ENCODE measurements around the gene COL10A1. TPM values are rescaled to one million over a fixed set of nuclear protein-coding genes. Genes with fewer than 3 reads are reported as not detected.

Gene COL10A1
- total and polyA plus RNA-seq, 8 donors: 0.07 to 15.4 (median 1.7) TPM; not detected in 4

- Histone ChIP-seq H3K9me3 (no peaks in the 10 kb centered on the region), H3K36me3 (no peaks in the 10 kb centered on the region), H3K4me1 (no peaks in the 10 kb centered on the region), H3K27me3 (no peaks in the 10 kb centered on the region), H3K4me3 (no peak overlapping the region), H3K27ac (no peak overlapping the region)
- DNase-seq (no peak), ATAC-seq (no peak), FAIRE-seq (no peak)
- TF ChIP-seq CTCF (IDR thresholded peaks at IDR 0.05): no peak
- intact Hi-C loops (cut with DNase I): no loop called here
- 97 to 100% methylated on average over 1 of the region's 1 CpG for WGBS, 2 donors
Observed at GRCh38 chr6:116168148-116168547, 42.2 kb upstream of the COL10A1 start.

- Histone ChIP-seq H3K27ac (no peak overlapping the region), H3K4me1 (no peaks in the 10 kb centered on the region), H3K4me3 (no peak overlapping the region), H3K27me3 (no peaks in the 10 kb centered on the region), H3K9me3 (no peaks in the 10 kb centered on the region), H3K36me3 (no peaks in the 10 kb centered on the region)
- WGBS, 2 donors: 93 to 96% methylated on average over 1 of the region's 1 CpG
- ATAC-seq (no peak), FAIRE-seq (no peak), DNase-seq (no peak)
- intact Hi-C loops (cut with DNase I): no loop called here
- TF ChIP-seq CTCF (IDR thresholded peaks at IDR 0.05): no peak
Observed at GRCh38 chr6:116166369-116166768, 40.4 kb upstream of the COL10A1 start.

GRCh38 chr6:116165596-116165995 lies 39.7 kb upstream of the COL10A1 start:
- no peak for DNase-seq
- H3K36me3 ChIP-seq: no peaks in the 10 kb centered on the region
- WGBS, 2 donors: 93 to 95% methylated on average over 1 of the region's 1 CpG
- no peak overlapping the region for H3K4me3 ChIP-seq
- FAIRE-seq: no peak
- intact Hi-C loops (cut with DNase I): no loop called here
- TF ChIP-seq CTCF (IDR thresholded peaks at IDR 0.05): no peak
- H3K27me3 ChIP-seq: no peaks in the 10 kb centered on the region
- no peak overlapping the region for H3K27ac ChIP-seq
- no peak for ATAC-seq
- H3K9me3 ChIP-seq: no peaks in the 10 kb centered on the region
- H3K4me1 ChIP-seq: no peaks in the 10 kb centered on the region

- no peak overlapping the region for H3K4me3 ChIP-seq
- TF ChIP-seq CTCF (IDR thresholded peaks at IDR 0.05): no peak
- no peaks in the 10 kb centered on the region for H3K9me3 ChIP-seq
- intact Hi-C loops (cut with DNase I): no loop called here
- H3K36me3 ChIP-seq: no peaks in the 10 kb centered on the region
- DNase-seq: no peak
- WGBS, 2 donors: 95 to 98% methylated on average over 3 of the region's 3 CpGs
- H3K27ac ChIP-seq: no peak overlapping the region
- peak; percentile 23 for FAIRE-seq
- no peaks in the 10 kb centered on the region for H3K27me3 ChIP-seq
- ATAC-seq: no peak
- peaks cover 0 to 5% (median 0%) of the 10 kb centered on the region in 3 donors for H3K4me1 ChIP-seq
Observed at GRCh38 chr6:116159782-116160524, 34.0 kb upstream of the COL10A1 start.

GRCh38 chr6:116158641-116159040 lies 32.7 kb upstream of the COL10A1 start:
- ATAC-seq (no peak), FAIRE-seq (no peak), DNase-seq (no peak)
- Histone ChIP-seq H3K27me3 (no peaks in the 10 kb centered on the region), H3K4me1 (peaks cover 0 to 5% (median 0%) of the 10 kb centered on the region in 3 donors), H3K36me3 (no peaks in the 10 kb centered on the region), H3K4me3 (no peak overlapping the region), H3K27ac (no peak overlapping the region), H3K9me3 (no peaks in the 10 kb centered on the region)
- TF ChIP-seq CTCF (IDR thresholded peaks at IDR 0.05): no peak
- 41 to 45% methylated on average over 3 of the region's 3 CpGs for WGBS, 2 donors
- intact Hi-C loops (cut with DNase I): no loop called here
